Type B pancreatic cell (in vitro differentiated cells): ENCODE measurements around the gene LDLR. TPM values are rescaled to one million over a fixed set of nuclear protein-coding genes. Genes with fewer than 3 reads are reported as not detected.

Source experiments
- DNase-seq: peaks from one replicate; pipeline ENCODE4 v3.0.0; 2021; ENCODE audit warnings: mixed read lengths; ENCODE audit not compliant: unreplicated experiment; ENCODE audit errors: extremely low spot score
- H3K27ac Mint-ChIP-seq: 2 replicates; pipeline ENCODE4 v1.8.0; 2021; ENCODE audit warnings: mild to moderate bottlenecking, mixed read lengths
- H3K27me3 Mint-ChIP-seq: 2 replicates; pipeline ENCODE4 v1.8.0; 2021; ENCODE audit warnings: mixed read lengths
- H3K36me3 Mint-ChIP-seq: 2 replicates; pipeline ENCODE4 v1.8.0; 2021; ENCODE audit warnings: mixed read lengths
- H3K4me1 Mint-ChIP-seq: one replicate; pipeline ENCODE4 v1.8.0; 2021; ENCODE audit warnings: mixed read lengths; ENCODE audit not compliant: unreplicated experiment
- H3K4me3 Mint-ChIP-seq: 2 replicates; pipeline ENCODE4 v1.8.0; 2021; ENCODE audit warnings: mild to moderate bottlenecking, mixed read lengths
- H3K9me3 Mint-ChIP-seq: 2 replicates; pipeline ENCODE4 v1.8.0; 2021; ENCODE audit warnings: mixed read lengths
- CTCF ChIP-seq: fragments of 200-600 bp; sonication (generic); conservative IDR thresholded peaks from 2 replicates; pipeline ENCODE4 v1.5.0; 2021; ENCODE audit warnings: antibody characterized with exemption, mild to moderate bottlenecking
- total RNA-seq: library from RNA; stranded (reverse); gene quantifications from 2 replicates; pipeline ENCODE4 v1.2.1, GENCODE V29; 2021; ENCODE audit warnings: low replicate concordance

Gene LDLR
- total RNA-seq, 1 donor from 2014 or later = 67.4 TPM

DNA sequence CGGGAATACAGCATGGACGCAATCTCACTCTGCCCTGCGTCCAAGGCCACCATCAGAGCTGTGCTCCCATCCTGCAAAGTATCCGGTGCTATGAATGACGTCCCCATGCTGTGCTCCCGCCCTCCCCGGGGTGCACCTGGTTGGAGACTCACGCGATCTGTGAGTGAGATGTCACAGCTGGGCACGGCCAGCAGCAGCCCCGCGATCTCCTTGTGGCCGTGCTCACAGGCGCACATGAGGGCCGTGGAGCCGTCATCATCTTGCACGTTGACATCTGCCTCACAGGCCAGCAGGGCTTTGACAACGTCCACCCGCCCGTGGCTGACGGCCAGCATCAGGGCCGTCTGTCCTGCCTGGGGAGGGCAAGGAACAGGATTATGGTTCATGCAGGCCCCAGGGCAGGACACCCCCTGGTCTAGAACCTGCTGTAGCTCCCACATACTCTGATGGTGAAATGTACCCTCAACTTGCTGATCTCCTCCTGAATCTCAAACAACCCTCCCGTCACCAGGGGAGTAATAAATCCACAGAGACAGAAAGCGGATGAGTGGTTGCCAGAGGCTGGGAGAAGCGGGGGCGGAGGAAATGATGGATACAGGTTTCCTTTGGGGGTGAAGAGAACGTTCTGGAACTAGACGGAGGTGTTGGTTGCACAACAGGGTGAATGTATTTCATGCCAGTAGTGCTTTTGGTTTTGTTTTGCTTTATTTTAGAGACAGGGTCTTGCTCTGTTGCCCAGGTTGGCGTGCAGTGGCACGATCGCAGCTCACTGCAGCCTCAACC is 80.8 kb downstream of the LDLR start:
- Mint-ChIP-seq H3K27ac (no peak overlapping the region), H3K4me3 (no peak overlapping the region), H3K4me1 (no peaks in the 10 kb centered on the region), H3K9me3 (no peaks in the 10 kb centered on the region), H3K27me3 (no peaks in the 10 kb centered on the region), H3K36me3 (peaks cover 9% of the 10 kb centered on the region)
- TF ChIP-seq CTCF = no peak
- no peak for DNase-seq

GRCh38 chr19:11171144-11171543 is 81.9 kb downstream of the LDLR start:
- no peak for TF ChIP-seq CTCF
- no peak for DNase-seq
- no peak overlapping the region for H3K4me3 Mint-ChIP-seq
- H3K4me1 Mint-ChIP-seq = no peaks in the 10 kb centered on the region
- H3K36me3 Mint-ChIP-seq = peaks cover 9% of the 10 kb centered on the region
- no peaks in the 10 kb centered on the region for H3K9me3 Mint-ChIP-seq
- H3K27me3 Mint-ChIP-seq = no peaks in the 10 kb centered on the region
- no peak overlapping the region for H3K27ac Mint-ChIP-seq

DNA sequence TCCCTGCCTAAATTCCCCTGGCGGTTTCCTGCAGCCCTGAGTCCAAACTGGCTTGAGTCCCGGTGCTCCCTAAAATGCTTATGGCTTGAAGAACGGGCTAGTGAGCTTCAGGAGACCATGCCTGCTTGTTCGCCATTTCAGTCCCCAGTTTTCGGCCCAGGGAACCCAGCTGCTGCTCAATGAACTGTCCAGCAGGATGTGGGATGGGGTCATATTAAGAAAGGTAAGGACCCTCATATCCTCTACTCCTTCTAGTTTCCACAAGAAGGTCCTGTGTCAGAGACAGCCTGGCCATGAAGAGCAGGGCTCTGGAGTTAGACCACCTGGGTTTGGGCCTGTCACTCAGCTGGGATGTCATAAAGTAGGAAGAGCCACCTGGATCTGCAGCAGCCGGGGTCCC is 83.3 kb downstream of the LDLR start:
- H3K27me3 Mint-ChIP-seq = no peaks in the 10 kb centered on the region
- H3K9me3 Mint-ChIP-seq = no peaks in the 10 kb centered on the region
- no peak overlapping the region for H3K4me3 Mint-ChIP-seq
- H3K36me3 Mint-ChIP-seq = peaks cover 4% of the 10 kb centered on the region
- H3K27ac Mint-ChIP-seq = no peak overlapping the region
- DNase-seq = no peak
- TF ChIP-seq CTCF = no peak
- H3K4me1 Mint-ChIP-seq = no peaks in the 10 kb centered on the region

DNA sequence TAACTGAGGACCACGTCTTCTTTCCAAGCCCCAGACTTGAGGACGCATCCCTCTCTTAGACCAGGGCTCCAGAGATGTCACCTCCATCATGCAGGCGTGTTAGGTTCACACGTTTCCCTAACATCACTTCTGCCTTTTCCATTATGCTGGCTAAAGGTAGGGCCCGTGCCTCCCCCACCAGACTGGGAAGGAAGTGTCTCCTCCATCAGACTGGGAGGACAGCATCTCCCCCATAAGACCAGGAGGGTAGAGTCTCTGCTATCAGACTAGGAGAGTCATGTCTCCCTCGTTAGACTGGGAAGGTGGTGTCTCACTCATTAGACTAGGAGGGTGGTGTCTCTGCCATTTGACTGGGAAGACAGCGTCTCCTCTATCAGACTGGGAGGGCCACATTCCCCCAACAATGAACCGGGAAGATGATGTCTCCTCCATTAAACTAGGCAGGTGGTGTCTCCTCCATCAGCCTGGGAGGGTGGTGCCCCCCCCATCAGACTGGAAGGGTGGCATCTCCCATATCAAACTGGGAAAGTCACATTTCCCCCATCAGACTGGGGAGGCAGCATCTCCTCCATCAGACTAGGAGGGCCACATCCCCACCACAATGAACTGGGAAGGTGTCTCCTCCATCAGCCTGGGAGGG is 84.4 kb downstream of the LDLR start:
- H3K27ac Mint-ChIP-seq = no peak overlapping the region

GRCh38 chr19:11174336-11174735 is 85.1 kb downstream of the LDLR start:
- no peak overlapping the region for H3K4me3 Mint-ChIP-seq
- H3K36me3 Mint-ChIP-seq = peaks cover 9% of the 10 kb centered on the region
- H3K4me1 Mint-ChIP-seq = no peaks in the 10 kb centered on the region
- no peak overlapping the region for H3K27ac Mint-ChIP-seq
- H3K27me3 Mint-ChIP-seq = no peaks in the 10 kb centered on the region
- TF ChIP-seq CTCF = no peak
- H3K9me3 Mint-ChIP-seq = no peaks in the 10 kb centered on the region
- no peak for DNase-seq

More for the DNA sequence above, 84.4 kb downstream of the LDLR start:
- H3K4me3 Mint-ChIP-seq = no peak overlapping the region
- TF ChIP-seq CTCF = no peak
- no peaks in the 10 kb centered on the region for H3K27me3 Mint-ChIP-seq
- no peaks in the 10 kb centered on the region for H3K9me3 Mint-ChIP-seq
- no peak for DNase-seq
- no peaks in the 10 kb centered on the region for H3K4me1 Mint-ChIP-seq
- peaks cover 9% of the 10 kb centered on the region for H3K36me3 Mint-ChIP-seq
